Loucy (cell line): Measurements from ENCODE around the gene PTBP1.

Experiments
- H2AFZ ChIP-seq: fragments of 200-600 bp; sonication (generic); 2 replicates; pipeline ENCODE4 v1.6.0; 2016; ENCODE audit warnings: antibody characterized with exemption, mild to moderate bottlenecking, low read length, moderate library complexity
- H3F3A ChIP-seq: fragments of 200-600 bp; 2 replicates; pipeline ENCODE4 v1.6.0; 2016; ENCODE audit warnings: antibody characterized with exemption, low read depth, mild to moderate bottlenecking
- H3K27me3 ChIP-seq: fragments of 200-600 bp; sonication (generic); 2 replicates; pipeline ENCODE4 v1.6.1; 2014; ENCODE audit warnings: low read length, mild to moderate bottlenecking; ENCODE audit not compliant: insufficient read depth, poor library complexity, severe bottlenecking
- H3K36me3 ChIP-seq: fragments of 200-600 bp; sonication (generic); 2 replicates; pipeline ENCODE4 v1.6.1; 2016; ENCODE audit warnings: low read length; ENCODE audit not compliant: insufficient read depth
- H3K4me1 ChIP-seq: fragments of 200-600 bp; sonication (generic); 2 replicates; pipeline ENCODE4 v1.5.1; 2014; ENCODE audit warnings: low read length, mild to moderate bottlenecking; ENCODE audit not compliant: insufficient read depth, poor library complexity, severe bottlenecking
- H3K4me2 ChIP-seq: fragments of 200-600 bp; sonication (generic); 2 replicates; pipeline ENCODE4 v1.6.0; 2014; ENCODE audit warnings: antibody characterized with exemption, low read length, low read depth, mild to moderate bottlenecking; ENCODE audit not compliant: poor library complexity, severe bottlenecking
- H3K4me3 ChIP-seq: fragments of 200-600 bp; sonication (generic); 2 replicates; pipeline ENCODE4 v1.5.1; 2014; ENCODE audit warnings: low read length, mild to moderate bottlenecking, mixed read lengths; ENCODE audit not compliant: poor library complexity, severe bottlenecking
- H3K79me2 ChIP-seq: fragments of 200-600 bp; sonication (generic); 2 replicates; pipeline ENCODE4 v1.6.1; 2014; ENCODE audit warnings: low read length; ENCODE audit not compliant: insufficient read depth
- H3K9ac ChIP-seq: fragments of 200-600 bp; sonication (generic); 2 replicates; pipeline ENCODE4 v1.6.0; 2014; ENCODE audit warnings: mild to moderate bottlenecking, low read depth, low read length, moderate library complexity; ENCODE audit not compliant: poor library complexity, severe bottlenecking
- H3K9me2 ChIP-seq: fragments of 200-600 bp; sonication (generic); replicated peaks from 2 replicates; pipeline ENCODE4 v1.6.1; 2016; ENCODE audit warnings: low read depth, low read length, mixed read lengths
- H3K9me3 ChIP-seq: fragments of 200-600 bp; sonication (generic); 2 replicates; pipeline ENCODE4 v1.6.1; 2014; ENCODE audit warnings: mild to moderate bottlenecking, antibody characterized with exemption, low read length, low read depth; ENCODE audit not compliant: insufficient read depth
- H4K20me1 ChIP-seq: fragments of 200-600 bp; sonication (generic); 2 replicates; pipeline ENCODE4 v1.6.0; 2014; ENCODE audit warnings: antibody characterized with exemption, low read length, mild to moderate bottlenecking; ENCODE audit not compliant: insufficient read depth, poor library complexity, severe bottlenecking
- EZH2phosphoT487 ChIP-seq: fragments of 200-600 bp; IDR thresholded peaks from 2 replicates; pipeline ENCODE4 v1.6.1; 2018; ENCODE audit warnings: antibody characterized with exemption, mild to moderate bottlenecking, moderate library complexity, borderline replicate concordance
- TF ChIP-seq, protein P1 (sequence below): fragments of 200-600 bp; sonication (generic); conservative IDR thresholded peaks from 2 replicates; pipeline ENCODE4 v1.5.1; 2014; ENCODE audit warnings: mild to moderate bottlenecking, antibody characterized with exemption, low read length

Gene PTBP1

DNA sequence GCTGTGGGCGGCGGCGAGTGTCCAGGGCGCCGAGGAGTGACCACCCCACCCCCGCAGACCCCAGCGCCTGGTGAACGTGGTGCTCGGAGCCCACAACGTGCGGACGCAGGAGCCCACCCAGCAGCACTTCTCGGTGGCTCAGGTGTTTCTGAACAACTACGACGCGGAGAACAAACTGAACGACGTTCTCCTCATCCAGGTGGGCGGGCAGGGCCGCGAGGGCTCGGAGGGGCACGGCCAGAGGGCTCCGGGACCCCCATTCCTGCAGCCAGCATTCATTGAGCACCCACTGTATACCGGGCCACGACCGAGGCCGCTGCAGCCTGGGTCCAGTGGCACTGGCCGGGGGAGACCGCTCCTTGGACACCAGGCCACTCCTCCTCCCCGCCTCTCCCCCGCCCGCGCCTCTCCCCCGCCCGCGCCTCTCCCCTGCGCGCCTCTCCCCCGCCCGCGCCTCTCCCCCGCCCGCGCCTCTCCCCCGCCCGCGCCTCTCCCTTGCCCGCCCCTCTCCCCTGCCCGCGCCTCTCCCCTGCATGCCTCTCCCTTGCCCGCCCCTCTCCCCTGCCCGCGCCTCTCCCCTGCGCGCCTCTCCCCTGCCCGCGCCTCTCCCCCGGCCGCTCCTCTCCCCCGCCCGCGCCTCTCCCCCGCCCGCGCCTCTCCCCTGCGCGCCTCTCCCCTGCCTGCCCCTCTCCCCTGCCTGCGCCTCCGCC lies 46.7 kb downstream of the PTBP1 start:
- no peak overlapping the region for H3K4me3 ChIP-seq
- H3K9me3 ChIP-seq: no peaks in the 10 kb centered on the region
- no peak overlapping the region for H3K9ac ChIP-seq
- no peaks in the 10 kb centered on the region for H3K79me2 ChIP-seq
- H3K4me2 ChIP-seq: no peak overlapping the region
- no peaks in the 10 kb centered on the region for H3K9me2 ChIP-seq
- no peaks in the 10 kb centered on the region for H3F3A ChIP-seq
- H3K27me3 ChIP-seq: no peaks in the 10 kb centered on the region
- no peak overlapping the region for H2AFZ ChIP-seq
- TF ChIP-seq, protein P1, sequence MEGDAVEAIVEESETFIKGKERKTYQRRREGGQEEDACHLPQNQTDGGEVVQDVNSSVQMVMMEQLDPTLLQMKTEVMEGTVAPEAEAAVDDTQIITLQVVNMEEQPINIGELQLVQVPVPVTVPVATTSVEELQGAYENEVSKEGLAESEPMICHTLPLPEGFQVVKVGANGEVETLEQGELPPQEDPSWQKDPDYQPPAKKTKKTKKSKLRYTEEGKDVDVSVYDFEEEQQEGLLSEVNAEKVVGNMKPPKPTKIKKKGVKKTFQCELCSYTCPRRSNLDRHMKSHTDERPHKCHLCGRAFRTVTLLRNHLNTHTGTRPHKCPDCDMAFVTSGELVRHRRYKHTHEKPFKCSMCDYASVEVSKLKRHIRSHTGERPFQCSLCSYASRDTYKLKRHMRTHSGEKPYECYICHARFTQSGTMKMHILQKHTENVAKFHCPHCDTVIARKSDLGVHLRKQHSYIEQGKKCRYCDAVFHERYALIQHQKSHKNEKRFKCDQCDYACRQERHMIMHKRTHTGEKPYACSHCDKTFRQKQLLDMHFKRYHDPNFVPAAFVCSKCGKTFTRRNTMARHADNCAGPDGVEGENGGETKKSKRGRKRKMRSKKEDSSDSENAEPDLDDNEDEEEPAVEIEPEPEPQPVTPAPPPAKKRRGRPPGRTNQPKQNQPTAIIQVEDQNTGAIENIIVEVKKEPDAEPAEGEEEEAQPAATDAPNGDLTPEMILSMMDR: no peak
- TF ChIP-seq EZH2phosphoT487: no peak
- no peaks in the 10 kb centered on the region for H4K20me1 ChIP-seq
- H3K4me1 ChIP-seq: no peaks in the 10 kb centered on the region
- no peaks in the 10 kb centered on the region for H3K36me3 ChIP-seq

DNA sequence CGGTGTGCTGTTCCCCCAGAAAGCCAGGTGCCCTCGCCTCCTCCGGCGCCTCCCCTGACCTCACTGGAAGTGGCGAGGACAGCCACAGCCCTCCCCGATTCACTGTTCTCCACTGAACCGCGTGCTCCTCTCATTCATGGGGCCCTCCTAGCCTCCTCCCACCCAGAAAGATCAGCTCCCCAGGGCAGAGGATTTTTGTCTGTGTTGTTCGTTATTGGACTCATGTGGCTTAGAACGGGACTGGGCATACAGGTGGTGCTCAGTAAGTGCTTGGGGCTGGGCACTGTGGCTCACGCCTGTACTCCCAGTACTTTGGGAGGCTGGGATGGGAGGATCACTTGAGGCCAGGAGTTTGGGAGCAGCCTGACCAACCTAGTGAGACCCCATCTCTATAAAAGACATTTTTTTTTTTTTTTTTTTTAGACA lies 47.3 kb downstream of the PTBP1 start:
- H3K4me2 ChIP-seq: no peak overlapping the region
- H3K9me2 ChIP-seq: no peaks in the 10 kb centered on the region
- TF ChIP-seq EZH2phosphoT487: no peak
- TF ChIP-seq, protein P1: no peak
- H3K4me1 ChIP-seq: no peaks in the 10 kb centered on the region
- no peaks in the 10 kb centered on the region for H3K36me3 ChIP-seq
- no peaks in the 10 kb centered on the region for H3F3A ChIP-seq
- H4K20me1 ChIP-seq: no peaks in the 10 kb centered on the region
- no peaks in the 10 kb centered on the region for H3K79me2 ChIP-seq
- H3K4me3 ChIP-seq: no peak overlapping the region
- no peaks in the 10 kb centered on the region for H3K27me3 ChIP-seq
- no peaks in the 10 kb centered on the region for H3K9me3 ChIP-seq
- H2AFZ ChIP-seq: no peak overlapping the region
- H3K9ac ChIP-seq: no peak overlapping the region

DNA sequence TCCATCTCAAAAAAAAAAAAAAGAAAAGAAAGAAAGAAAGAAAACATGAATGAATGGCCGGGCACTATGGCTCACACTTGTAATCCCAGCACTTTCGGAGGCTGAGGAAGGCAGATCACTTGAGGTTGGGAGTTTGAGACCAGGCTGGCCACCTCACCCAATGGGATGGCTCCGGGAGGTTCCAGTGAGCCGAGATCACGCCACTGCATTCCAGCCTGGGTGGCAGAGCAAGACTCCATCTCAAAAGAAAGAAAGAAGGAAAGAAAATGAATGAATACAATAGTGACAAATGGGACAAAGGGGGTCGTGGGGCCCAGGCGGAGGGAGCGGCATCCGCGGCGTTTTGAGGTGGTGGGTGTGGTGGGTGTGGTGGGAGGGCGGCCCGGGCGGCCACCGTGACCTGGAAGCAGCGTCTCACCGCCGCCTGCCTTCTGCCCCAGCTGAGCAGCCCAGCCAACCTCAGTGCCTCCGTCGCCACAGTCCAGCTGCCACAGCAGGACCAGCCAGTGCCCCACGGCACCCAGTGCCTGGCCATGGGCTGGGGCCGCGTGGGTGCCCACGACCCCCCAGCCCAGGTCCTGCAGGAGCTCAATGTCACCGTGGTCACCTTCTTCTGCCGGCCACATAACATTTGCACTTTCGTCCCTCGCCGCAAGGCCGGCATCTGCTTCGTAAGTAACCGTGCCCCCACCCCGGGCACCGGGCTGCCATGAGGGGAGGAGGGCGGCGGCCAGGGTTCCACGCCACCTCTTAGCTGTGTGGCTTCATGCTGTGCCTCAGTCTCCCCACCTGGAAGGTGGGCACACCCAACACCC lies 48.7 kb downstream of the PTBP1 start:
- H2AFZ ChIP-seq: no peak overlapping the region
- H3K4me1 ChIP-seq: no peaks in the 10 kb centered on the region
- no peak overlapping the region for H3K9ac ChIP-seq
- TF ChIP-seq EZH2phosphoT487: no peak
- TF ChIP-seq, protein P1: no peak
- no peak overlapping the region for H3K4me3 ChIP-seq
- no peaks in the 10 kb centered on the region for H3K9me3 ChIP-seq
- no peaks in the 10 kb centered on the region for H4K20me1 ChIP-seq
- H3K36me3 ChIP-seq: no peaks in the 10 kb centered on the region
- H3K9me2 ChIP-seq: no peaks in the 10 kb centered on the region
- H3F3A ChIP-seq: no peaks in the 10 kb centered on the region
- H3K4me2 ChIP-seq: no peak overlapping the region
- no peaks in the 10 kb centered on the region for H3K27me3 ChIP-seq
- no peaks in the 10 kb centered on the region for H3K79me2 ChIP-seq
